BJ (cell line): ENCODE measurements around the gene CENPP. TPM values are rescaled to one million over a fixed set of nuclear protein-coding genes. Genes with fewer than 3 reads are reported as not detected.

Experiments used
- CTCF ChIA-PET: fragments of 350-600 bp; formaldehyde crosslinking; extraction: SDS; loops from one replicate; lab custom pipeline; 2021; ENCODE audit warnings: antibody characterized with exemption, inconsistent platforms; lab: Yijun Ruan, JAX
- POLR2A ChIA-PET: fragments of 300-600 bp; sonication (Branson Sonifier 250); formaldehyde crosslinking; extraction: SDS; loops from one replicate; lab custom pipeline; 2021; ENCODE audit warnings: antibody characterized with exemption; lab: Charles Lee
- DNase-seq: peaks from one replicate; pipeline ENCODE4 v3.0.0-alpha.2; 2011; ENCODE audit warnings: low read depth
- H3K27me3 ChIP-seq: 2 replicates; pipeline ENCODE4 v1.6.0; 2011; ENCODE audit warnings: low read length; ENCODE audit not compliant: control insufficient read depth, insufficient read depth
- H3K36me3 ChIP-seq: 2 replicates; pipeline ENCODE4 v1.5.1; 2011; ENCODE audit warnings: low read length; ENCODE audit not compliant: control insufficient read depth, insufficient read depth
- H3K4me3 ChIP-seq: 2 replicates; pipeline ENCODE4 v1.5.1; 2011; ENCODE audit warnings: low read depth, mild to moderate bottlenecking, control low read depth, low read length
- CTCF ChIP-seq: IDR thresholded peaks from 2 replicates; pipeline ENCODE4 v1.5.1; 2011; ENCODE audit warnings: low read depth, mild to moderate bottlenecking, control low read depth, inconsistent platforms, low read length, moderate library complexity; ENCODE audit not compliant: insufficient read depth
- polyA plus RNA-seq: library from polyadenylated mRNA; depleted of rRNA; stranded (reverse); fragments of >200 nt; gene quantifications from 2 replicates; pipeline ENCODE4 v1.2.3, GENCODE V29; 2011

Gene CENPP
- polyA plus RNA-seq, 1 experiment = 1.3 TPM

GRCh38 chr9:92455217-92455616, 129.5 kb downstream of the CENPP start:
- no peaks in the 10 kb centered on the region for H3K36me3 ChIP-seq
- CTCF ChIA-PET = no interaction called here
- POLR2A ChIA-PET = no interaction called here
- no peaks in the 10 kb centered on the region for H3K27me3 ChIP-seq
- no peak for TF ChIP-seq CTCF
- no peak for DNase-seq
- H3K4me3 ChIP-seq = no peak overlapping the region

- DNase-seq = no peak
- no peak for TF ChIP-seq CTCF
- CTCF ChIA-PET = no interaction called here
- Histone ChIP-seq H3K4me3 (no peak overlapping the region), H3K36me3 (no peaks in the 10 kb centered on the region), H3K27me3 (no peaks in the 10 kb centered on the region)
- POLR2A ChIA-PET = no interaction called here
These were observed 131.8 kb downstream of the CENPP start for GRCh38 chr9:92457576-92457975.

GRCh38 chr9:92463387-92463786, 137.6 kb downstream of the CENPP start:
- Histone ChIP-seq H3K36me3 (no peaks in the 10 kb centered on the region), H3K4me3 (no peak overlapping the region), H3K27me3 (no peaks in the 10 kb centered on the region)
- no peak for DNase-seq
- no peak for TF ChIP-seq CTCF
- POLR2A ChIA-PET = no interaction called here
- CTCF ChIA-PET = interaction anchor here (1.2 kb wide), 1 partner anchor 120 kb away, joined by 3 read pairs; no protein-coding TSS in a partner anchor

- H3K27me3 ChIP-seq = no peaks in the 10 kb centered on the region
- H3K36me3 ChIP-seq = no peaks in the 10 kb centered on the region
- peak; percentile 91 for DNase-seq
- H3K4me3 ChIP-seq = no peak overlapping the region
- TF ChIP-seq CTCF = no peak
- CTCF ChIA-PET = no interaction called here
- POLR2A ChIA-PET = interaction anchor here (0.6 kb wide), 2 partner anchors 39 to 42 kb away, joined by 3 read pairs; no protein-coding TSS in a partner anchor
These were observed 138.2 kb downstream of the CENPP start for GRCh38 chr9:92463984-92464383.

GRCh38 chr9:92467041-92467440, 141.3 kb downstream of the CENPP start:
- H3K27me3 ChIP-seq = no peaks in the 10 kb centered on the region
- no peak overlapping the region for H3K4me3 ChIP-seq
- CTCF ChIA-PET = interaction anchor here (0.6 to 0.7 kb wide), 2 partner anchors 10 to 165 kb away, joined by 3 read pairs; no protein-coding TSS in a partner anchor
- TF ChIP-seq CTCF = no peak
- H3K36me3 ChIP-seq = no peaks in the 10 kb centered on the region
- no peak for DNase-seq
- POLR2A ChIA-PET = no interaction called here
